IPS DF 4.7 (cell line): ENCODE results near the gene GMCL1.
"Not testable (repeated sequence)": the region's sequence is repeated elsewhere in the genome, so short reads cannot be mapped to it uniquely, and the experiment has no call there.

ENCODE experiments used
- DNase-seq: peaks from one replicate; pipeline ENCODE4 v3.0.0-alpha.2; 2013; ENCODE audit warnings: low spot score; ENCODE audit errors: extremely low read depth

GMCL1 gene, protein sequence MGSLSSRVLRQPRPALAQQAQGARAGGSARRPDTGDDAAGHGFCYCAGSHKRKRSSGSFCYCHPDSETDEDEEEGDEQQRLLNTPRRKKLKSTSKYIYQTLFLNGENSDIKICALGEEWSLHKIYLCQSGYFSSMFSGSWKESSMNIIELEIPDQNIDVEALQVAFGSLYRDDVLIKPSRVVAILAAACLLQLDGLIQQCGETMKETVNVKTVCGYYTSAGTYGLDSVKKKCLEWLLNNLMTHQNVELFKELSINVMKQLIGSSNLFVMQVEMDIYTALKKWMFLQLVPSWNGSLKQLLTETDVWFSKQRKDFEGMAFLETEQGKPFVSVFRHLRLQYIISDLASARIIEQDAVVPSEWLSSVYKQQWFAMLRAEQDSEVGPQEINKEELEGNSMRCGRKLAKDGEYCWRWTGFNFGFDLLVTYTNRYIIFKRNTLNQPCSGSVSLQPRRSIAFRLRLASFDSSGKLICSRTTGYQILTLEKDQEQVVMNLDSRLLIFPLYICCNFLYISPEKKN

DNA sequence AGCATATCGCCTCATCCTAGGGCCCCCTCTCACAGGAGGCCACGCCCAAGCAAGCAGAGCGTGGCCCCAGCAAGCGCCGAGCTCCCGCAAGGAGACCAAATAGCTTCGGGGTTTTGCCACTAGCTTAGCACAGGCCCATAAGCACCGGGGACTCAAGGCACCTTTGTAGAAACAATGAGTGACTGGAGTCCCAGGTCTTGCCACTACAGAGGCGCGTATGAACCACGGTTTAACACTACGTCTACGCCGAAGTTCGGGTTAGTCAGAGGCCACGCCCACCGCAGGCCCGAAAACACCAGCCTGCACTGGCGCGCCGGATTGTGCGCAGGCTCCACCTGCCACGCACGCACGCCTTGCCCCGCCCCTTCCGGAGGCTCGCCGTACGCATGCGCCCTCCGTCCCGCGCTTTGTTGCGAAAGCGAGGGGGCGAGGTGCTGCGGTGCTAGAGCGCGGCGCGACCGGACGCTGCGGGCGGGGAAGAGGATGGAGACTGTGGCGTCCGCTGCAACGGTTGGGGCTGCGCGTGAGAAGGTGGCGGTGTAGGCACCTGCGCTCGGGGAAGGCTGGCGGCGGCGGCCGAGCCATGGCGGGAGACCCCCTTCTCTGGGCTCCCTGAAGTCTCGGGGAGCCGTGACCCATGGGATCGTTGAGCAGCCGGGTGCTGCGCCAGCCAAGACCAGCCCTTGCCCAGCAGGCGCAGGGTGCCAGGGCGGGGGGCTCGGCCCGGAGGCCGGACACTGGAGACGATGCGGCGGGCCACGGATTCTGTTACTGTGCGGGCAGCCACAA, at the start of gene GMCL1:
Gene GMCL1 (plus strand): TSS at position 405 of the 789 bp plus-strand sequence. CDS start 233 bp downstream, at position 638.
- DNase-seq, result peak; percentile 91

DNA sequence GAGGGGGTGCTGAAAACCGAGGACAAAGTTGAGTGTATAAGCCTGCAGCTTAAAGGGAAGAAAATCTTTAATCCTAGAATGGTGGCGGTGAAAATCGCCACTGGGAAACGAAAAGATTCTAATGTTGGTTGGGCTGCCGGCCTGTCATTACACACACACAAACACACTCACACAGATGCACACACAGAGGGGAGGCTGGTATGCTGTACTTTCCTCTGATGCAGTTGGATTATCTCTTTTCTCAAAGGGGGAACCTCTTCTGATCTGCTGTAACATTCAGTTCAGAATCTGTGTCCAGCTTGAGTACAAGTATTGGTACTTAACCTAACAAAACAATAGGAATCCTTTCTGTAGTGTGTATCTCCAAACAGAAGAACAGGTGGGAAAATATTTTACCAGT, 48.5 kb upstream of the GMCL1 start:
- no peak for DNase-seq

DNA sequence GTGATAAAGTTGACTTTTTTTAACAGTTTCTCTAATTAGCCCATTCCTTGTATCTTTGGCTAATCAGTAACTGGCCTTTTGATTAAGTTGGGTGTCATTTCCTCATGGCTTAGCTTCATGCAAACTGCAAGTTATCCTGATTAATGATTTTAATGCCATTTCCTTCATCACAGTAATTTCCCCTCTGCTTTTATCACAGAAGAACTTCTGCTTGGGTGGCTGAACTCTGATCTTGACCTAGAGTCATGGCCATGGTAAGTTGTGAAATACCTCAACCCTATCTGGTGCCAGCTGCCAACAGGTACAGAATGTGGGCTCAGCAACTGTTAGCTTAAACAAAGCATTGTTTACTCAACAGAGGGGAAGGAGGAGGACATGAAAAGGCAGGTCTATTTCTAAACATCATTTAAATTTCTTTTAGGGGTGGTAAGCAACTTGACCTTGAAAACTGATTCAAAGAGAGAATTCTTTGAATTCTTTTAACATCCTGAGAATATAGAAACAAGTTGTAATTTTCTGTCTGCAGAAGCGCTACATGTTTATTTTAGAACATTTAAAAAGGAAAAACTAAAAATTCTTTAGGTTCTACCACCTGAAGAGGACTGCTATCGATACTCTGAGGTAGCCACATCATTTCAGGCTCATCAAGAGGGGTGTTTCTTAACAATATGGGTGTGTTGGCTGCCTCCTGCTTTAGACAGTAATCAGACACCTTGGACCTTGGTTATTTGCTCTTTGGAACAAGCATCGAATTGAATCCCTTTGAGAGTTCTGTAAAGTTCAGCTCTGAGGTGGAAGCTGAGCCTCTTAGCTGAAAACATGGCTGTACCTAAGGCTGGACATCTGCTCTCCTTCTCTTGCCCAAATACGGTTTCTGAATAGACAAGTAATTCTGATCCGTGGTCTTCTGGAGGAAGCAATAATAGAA, 47.9 kb upstream of the GMCL1 start:
- DNase-seq, result no peak

DNA sequence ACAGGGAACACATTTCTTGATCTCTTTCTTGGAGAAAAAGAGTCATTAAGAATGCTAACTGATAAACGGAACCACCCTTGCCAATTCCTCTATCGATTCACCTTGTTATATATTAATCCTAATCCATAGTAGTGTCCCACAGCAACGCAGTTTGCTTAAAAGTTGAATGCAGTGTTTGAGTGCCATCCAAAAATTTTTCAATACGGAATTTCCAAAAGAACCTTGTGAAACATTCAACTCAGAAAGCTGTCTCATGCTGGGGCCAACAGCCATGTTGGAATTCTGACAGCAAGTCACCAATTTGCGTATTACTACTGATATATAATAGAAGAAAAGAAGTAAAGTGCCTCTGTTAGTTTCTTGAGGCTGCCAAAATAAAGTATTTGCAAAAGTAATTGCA, 45.2 kb upstream of the GMCL1 start:
- DNase-seq, result no peak

DNA sequence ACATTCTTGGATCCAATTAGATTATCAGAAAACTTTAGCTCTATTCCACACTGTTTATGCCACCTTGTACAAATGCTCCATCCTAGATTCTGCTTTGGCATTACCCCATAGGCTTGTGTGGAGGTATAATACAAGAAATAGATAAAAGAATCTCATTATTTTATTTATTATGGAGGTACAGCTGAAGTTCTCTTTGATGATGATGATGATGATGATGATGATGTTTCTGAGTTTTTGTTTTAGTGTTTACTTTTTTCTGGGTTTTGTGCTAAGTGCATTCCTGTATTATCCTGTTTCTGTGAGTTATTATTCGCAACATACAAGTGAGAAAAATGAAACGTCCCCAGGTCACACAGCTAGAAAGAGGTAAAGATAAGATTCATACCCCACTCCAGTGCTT, 44.1 kb upstream of the GMCL1 start:
- no peak for DNase-seq

DNA sequence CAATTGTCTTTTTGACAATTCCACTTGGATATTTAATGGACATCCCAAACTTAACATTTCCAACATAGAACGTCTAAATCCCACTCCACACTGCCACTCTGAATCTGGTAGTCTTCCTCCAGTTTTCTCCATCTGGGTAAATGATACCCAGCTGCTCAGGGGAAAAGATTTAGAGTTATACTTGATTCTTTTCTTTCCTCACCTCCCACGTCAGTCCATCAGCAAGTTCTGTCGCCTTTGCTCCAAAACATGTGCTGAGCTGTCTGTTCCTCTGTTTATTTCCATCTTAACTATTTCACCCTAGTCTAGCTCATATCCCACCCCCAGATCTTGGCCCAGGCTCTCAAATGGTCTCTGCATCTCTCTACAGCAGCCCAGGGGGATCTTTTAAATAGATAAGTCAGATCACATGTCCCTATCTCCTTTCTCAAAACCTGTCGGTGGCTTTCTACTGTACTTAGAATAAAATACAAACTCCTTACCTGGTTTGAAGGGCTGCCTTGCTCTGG, 43.4 kb upstream of the GMCL1 start:
- no peak for DNase-seq

DNA sequence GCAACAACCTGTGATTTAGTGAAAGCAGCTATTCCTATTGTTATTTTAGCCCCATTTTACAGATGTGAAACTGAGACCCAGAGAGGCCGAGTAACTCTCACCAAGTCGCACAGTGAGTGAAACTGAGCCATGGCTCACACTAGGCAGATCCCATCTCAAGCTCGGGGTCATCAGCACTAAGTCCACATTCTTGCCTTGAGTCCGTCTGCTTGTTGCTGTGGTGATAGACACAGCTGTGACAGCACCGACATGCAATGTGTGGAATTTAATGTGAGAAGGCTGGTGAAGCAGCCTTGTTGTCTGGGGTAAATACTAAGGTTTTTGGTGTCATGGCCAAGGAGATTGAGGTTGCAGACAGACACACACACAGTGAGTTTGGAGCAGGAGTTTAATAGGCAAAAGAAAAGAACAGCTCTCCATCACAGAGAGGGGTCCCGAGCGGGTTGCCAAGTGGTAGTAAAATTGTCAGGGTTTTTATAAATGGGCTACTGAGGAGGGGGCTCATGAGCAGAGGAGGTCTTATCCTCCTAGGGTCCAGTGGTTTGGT, 40.2 kb upstream of the GMCL1 start:
- DNase-seq, result no peak

DNA sequence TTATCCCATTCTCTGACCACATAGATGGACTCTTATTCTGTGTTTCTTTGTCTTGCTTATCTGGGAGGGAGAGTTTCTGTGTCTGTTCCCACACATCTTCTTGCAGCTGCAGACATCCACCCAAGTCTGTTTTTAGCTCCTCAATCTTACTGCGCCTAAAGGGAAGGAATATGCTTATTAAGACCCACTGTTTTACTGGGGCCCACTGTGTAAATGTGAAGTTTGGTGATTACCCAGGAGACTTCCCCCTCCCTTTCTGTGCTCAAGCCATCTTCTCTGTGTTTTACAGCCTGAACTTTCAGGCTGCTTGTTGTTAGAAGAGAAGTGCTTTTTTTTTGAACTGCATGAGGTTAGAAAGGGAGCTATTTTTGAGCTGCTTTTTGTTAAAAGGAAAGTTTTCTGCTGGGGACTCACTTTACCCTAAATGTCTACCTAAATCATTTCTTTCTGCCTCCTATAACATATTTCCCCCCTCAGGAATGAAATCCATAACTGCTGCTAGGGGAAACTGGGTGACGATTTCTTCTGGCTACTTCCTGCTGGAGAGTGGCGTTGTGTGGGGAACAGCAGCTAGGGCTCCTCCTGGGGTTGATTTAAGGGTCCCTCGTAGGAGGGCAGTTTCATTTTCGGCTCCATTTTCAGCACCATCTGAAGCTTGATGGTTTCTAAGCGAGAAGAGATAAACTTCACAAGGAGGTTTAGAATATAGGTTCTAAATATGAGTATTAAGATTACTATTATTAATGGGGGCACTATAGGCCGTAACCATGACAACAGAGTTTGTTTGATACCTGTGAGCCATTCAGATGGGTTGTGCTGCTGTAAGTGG, 39.5 kb upstream of the GMCL1 start:
- DNase-seq, result no peak

DNA sequence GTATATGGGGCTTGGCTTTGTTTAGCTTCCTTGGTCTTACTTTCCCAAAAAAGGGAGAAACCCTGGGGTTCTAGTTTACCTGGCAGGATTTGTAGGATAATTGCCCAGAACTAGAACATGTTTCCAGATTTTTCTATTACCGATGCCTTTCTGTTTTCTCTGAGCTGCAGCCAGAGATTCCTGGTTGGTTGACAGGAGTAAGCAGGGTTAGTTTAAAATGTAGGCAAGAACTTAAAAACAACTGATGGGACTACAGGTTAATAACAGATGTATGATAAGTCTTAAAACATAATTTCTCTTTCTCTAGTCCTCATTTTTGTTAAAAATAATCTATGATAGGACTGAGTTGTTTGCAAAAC, 38.9 kb upstream of the GMCL1 start:
- no peak for DNase-seq

DNA sequence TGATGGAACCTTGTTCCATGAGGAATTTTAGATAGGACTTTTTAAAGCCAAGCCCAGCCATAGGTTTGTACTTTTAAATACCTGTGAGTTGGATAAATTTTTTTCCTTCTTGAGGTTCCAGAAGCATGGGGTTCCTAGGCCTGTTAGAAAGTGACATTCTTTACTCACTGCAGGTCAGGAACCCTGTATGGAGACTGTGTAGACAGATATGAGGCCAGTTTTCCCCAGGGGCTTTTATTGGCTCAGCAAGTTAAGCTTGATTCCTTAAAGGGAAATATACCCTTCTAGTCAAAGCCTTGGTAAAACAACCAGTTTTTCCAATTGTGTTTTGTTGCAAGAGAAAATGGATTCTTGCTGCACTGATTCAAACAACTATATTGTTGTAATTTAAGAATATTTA, 38.4 kb upstream of the GMCL1 start:
- DNase-seq, result no peak

DNA sequence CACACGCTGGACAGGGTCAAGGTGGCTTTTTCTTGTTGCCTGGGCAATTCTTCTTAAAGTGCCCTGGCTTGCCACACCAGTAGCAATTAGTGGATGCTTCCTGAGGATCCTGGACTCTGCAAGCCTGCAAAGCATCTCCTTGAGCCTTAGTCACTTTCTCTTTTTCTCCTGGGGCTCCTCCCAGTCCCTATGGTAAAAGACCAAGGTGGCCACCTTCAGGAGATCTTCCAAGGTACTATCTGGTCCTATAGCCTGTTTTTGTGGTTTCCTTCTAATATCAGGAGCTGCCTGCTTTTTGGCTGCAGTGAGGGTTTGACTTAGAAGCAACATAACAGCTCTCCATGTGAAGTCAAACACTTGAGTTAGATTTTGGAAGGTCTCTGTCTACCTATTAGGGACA, 33.3 kb upstream of the GMCL1 start:
- DNase-seq, result no peak

DNA sequence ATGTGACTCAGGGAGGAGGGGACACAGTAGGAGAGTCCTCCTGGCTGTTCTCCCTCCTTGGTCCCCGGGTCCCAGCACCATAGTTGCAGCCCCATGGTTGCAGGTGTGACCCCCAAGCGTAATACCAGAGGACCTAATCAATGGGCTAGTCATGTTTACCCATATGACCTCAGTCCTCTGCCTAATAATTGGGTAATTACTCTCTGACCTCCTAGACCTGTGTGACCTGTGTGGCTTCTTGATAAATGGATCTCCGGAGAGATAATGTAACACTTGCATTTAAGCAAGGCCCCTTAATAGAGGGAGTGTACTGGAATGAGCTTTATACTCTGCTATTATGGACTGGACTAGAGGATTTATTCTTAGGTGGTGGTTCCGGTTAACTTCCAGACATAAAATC, 32.2 kb upstream of the GMCL1 start:
- no peak for DNase-seq

DNA sequence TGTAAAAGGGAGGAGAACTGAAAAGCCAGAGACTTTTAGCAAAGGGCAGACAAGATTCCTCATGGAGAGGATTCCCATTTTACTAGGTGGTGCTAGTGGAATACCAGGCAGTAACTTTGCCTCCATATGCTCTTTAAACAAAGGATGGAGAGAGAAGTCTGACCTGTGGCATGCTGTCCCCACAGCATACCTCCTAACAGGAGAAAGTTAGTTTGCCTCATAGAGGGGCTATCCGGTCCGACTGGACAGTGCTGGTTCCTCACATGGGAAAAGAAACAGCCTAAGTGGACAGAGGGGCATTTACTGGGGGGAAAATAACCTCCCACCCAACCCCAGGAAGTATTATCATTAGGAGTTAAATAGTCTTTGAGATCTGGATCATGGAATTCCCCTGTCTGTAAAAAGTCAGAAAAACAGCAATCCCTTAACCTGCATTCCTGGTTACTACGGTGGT, 31.6 kb upstream of the GMCL1 start:
- no peak for DNase-seq

DNA sequence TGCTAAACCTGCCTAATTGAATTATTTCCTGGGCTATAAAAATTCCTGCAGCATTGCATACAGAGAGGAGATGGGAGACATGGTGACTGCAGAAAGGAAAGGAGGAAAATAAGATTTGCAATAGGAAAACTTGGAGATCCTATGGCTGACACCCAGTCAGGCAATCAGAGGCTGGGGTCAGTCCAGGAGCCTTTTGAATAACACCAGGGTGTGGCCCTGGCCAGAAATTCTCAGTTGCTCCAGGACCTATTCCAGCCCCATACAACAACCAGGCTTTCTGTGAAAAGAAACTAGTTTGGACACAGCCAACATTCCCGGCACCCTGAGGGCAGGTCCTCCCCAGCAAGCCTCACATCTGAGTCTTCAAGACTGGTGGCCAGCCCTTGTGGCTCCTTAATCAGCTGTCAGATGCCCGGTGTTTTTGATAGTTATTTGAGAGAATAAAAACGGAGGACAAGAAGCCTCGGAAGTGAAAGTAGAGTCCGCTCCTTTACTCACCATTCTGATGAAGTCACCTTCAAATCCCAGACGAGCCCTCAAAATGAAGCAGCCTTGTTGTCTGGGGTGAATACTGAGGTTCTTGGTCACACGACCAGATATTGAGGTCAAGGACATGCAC, 31.1 kb upstream of the GMCL1 start:
- no peak for DNase-seq

DNA sequence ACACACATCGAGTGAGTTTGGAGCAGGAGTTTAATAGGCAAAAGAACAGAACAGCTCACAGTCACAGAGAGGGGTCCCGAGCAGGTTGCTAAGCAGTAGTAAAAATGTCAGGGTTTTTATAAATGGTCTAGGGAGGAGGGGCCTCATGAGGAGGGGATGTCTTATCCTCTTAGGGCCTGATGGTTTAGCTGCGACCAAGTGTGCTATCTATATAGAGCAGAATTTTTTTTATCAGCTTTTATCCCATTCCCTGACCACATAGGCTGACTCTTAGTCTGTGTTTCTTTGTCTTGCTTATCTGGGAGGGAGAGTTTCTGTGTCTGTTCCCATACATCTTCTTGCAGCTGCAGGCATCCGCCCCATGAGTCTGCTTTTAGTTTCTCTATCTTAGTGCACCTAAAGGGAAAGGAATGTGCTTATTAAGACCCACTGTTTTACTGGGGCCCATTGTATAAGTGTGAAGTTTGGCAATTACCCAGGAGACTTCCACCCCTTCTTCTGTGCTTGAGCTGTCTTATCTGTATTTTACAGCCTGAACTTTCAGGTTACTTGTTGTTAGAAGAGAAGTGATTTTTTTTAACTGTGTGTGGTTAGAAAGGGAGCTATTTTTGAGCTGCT, 30.4 kb upstream of the GMCL1 start:
- DNase-seq, result no peak

DNA sequence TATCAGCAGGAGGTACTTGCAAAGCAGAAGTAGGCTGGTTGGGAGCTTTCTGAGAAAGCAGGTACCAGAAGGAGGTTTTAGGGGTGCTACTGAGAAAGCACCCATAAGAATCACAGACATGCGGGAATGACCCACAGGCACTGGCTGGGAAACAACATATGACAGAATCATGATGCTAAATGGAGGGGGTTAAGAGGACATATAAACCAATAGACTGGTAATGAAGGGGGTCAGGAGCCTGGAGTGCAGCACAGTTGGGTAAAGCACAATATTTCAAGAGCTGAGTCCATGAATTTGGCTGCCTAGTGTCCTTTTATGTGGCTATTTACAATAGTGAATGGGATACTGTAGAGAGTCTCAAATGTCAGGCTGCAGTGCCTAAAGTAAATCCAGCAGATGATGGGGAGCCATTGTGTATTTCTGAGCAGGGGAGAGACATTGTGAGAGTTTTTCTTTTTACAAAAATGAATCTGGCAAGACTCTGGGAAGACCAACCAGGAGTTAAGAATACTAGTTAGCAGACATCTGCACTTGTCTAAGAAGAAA, 27.6 kb upstream of the GMCL1 start:
- no peak for DNase-seq

DNA sequence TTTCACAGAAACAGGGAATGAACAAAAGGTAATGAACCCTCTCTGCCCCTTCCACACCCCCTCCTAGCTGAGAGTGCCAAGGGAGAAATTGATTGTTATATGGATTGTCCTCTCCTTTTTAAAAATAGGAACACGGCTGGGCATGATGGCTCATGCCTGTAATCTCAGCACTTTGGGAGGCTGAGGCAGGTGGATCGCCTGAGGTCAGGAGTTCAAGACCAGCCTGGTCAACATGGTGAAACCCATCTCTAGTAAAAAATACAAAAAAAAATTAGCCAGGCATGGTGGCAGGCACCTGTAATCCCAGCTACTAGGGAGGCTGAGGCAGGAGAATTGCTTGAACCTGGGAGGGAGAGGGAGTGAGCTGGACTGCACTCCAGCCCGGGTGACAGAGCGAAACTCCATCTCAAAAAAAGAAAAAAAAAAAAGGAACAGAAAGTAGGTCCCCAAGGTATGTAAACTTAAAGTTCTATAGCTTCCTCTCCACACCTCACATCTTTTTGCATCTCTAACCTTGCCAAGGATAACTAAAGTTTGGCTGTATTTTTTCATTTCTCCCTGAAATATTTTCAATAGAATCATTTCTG, 26.6 kb upstream of the GMCL1 start:
- DNase-seq, result not testable (repeated sequence)

DNA sequence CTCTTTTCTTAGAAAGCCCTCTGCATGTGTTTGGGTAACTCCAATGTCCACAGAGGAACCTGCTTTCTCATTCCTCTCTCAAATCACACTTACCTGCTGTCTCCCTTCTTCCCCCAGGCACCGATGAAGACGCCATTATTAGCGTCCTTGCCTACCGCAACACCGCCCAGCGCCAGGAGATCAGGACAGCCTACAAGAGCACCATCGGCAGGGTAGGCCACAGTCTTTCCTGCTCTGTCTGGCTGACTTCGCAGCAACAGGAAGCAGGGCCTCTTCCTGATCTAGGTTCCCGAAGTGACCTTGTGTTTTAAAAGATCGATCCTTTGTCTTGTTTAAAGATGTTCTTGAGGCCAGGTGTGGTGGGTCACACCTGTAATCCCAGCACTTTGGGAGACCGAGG, 25.0 kb upstream of the GMCL1 start:
- DNase-seq, result no peak
